Body of pancreas (tissue), 4 donors: Measurements from ENCODE around the gene CCL23. TPM values are rescaled to one million over a fixed set of nuclear protein-coding genes. Genes with fewer than 3 reads are reported as not detected.

Experiments
- ATAC-seq: fragments of 150-250 bp; one replicate; pipeline ENCODE4 v1.9.1; 2016
- DNase-seq, 4 donors: peaks; one replicate each; pipeline ENCODE4 v3.0.0-alpha.2; 2019
- H3K27ac ChIP-seq, 4 donors: fragments of 200-600 bp; sonication (generic); 1 replicate in 3 of 4; 2 replicates in 1 of 4; pipeline versions ENCODE4 v1.5.1 to v1.6.1; 2016 to 2019; ENCODE audit warnings: mild to moderate bottlenecking in 1 of 4, mixed read lengths in 1 of 4, moderate library complexity in 1 of 4
- H3K27me3 ChIP-seq, 2 donors: fragments of 200-600 bp; sonication (generic); one replicate each; pipeline ENCODE4 v1.6.0; 2016; ENCODE audit warnings: mild to moderate bottlenecking in 1 of 2
- H3K36me3 ChIP-seq, 2 donors: fragments of 200-600 bp; sonication (generic); replicated peaks in 1 of 2; 2 replicates each; pipeline ENCODE4 v1.5.1; 2016; ENCODE audit warnings: low read depth in 2 of 2; ENCODE audit not compliant: insufficient read depth in 1 of 2
- H3K4me1 ChIP-seq: fragments of 200-600 bp; sonication (generic); one replicate; pipeline ENCODE4 v1.6.0; 2016
- H3K4me3 ChIP-seq, 2 donors: fragments of 200-600 bp; sonication (generic); 1 replicate in 1 of 2; 2 replicates in 1 of 2; pipeline ENCODE4 v1.5.1; 2016 to 2019
- H3K9me3 ChIP-seq, 3 donors: fragments of 200-600 bp; sonication (generic); 1 replicate in 2 of 3; 2 replicates in 1 of 3; pipeline ENCODE4 v1.5.1; 2016
- POLR2A ChIP-seq, 3 donors: fragments of 450-650 bp; IDR thresholded peaks; one replicate each; pipeline ENCODE4 v1.6.1; 2016; ENCODE audit warnings: antibody characterized with exemption in 3 of 3, mild to moderate bottlenecking in 2 of 3
- WGBS, 2 donors: methylation state at CpG; one replicate each; pipeline ENCODE4 v1.1.5; 2017; 5-methylcytosine and 5-hydroxymethylcytosine counted together
- intact Hi-C: fragments of 100-400 bp; cut with DNase I; formaldehyde crosslinking; loops from one replicate; pipeline ENCODE4 v1.15.1; 2023
- total RNA-seq, 2 donors: library from RNA; depleted of rRNA; stranded (reverse); fragments of >200 nt; gene quantifications; one replicate each; pipeline ENCODE4 v1.1.0, GENCODE V29; 2016
- TF ChIP-seq, protein P1 (sequence below), 7 experiments: fragments of 450-650 bp in 4 of 7; fragments of 200-600 bp in 3 of 7; sonication (generic) in 3 of 7; IDR thresholded peaks; one replicate each; pipeline ENCODE4 v1.5.1; 2016 to 2019; ENCODE audit warnings: antibody characterized with exemption in 7 of 7

CCL23 gene
- total RNA-seq, 2 donors from 2014 or later: 2.6 TPM; not detected in 1

DNA sequence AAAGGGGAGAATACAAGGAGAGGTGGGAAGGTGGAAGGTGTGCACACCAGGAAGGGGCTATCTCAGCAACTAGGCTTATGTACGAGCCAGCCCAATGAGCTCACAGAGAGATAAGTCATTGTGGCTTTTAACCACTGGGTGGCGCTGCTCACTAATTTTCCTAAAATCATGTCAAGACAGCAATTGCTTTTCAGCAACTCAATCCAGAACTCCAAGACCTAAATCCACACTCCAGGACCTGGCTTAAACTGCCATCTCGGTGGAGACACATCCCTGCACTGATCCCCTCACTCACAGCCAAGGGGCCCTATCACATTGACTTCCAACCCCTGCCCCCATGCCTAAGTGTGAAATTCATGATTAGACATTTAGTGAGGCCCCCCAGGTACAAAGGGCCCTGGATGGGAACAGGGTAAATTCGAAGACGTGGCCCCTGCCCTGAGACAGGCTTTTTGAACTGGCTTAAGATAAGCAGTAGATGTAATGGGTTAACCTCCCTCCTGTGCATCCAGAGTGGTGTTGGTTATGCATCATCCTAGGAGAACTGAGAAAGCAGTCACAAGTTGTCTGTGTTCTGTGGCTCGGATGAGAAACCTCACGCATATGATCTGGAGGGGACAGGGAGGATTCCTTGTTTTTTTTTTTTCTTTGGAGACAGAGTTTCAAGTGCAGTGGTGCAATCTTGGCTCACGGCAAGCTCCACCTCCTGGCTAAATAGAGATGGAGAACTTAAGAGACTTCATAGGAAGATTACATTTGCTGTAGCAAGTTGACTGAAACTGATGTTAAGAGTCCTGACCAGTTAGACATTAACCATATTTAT, 48.0 kb downstream of the CCL23 start:
- intact Hi-C loops: loop anchor here (5.0 to 10.0 kb wide), 2 partner anchors 95 to 178 kb away; partner anchors contain the start of gene CCL18
- no peak overlapping the region for H3K27ac ChIP-seq
- TF ChIP-seq POLR2A (IDR thresholded peaks at IDR 0.05): no peak
- TF ChIP-seq, protein P1, sequence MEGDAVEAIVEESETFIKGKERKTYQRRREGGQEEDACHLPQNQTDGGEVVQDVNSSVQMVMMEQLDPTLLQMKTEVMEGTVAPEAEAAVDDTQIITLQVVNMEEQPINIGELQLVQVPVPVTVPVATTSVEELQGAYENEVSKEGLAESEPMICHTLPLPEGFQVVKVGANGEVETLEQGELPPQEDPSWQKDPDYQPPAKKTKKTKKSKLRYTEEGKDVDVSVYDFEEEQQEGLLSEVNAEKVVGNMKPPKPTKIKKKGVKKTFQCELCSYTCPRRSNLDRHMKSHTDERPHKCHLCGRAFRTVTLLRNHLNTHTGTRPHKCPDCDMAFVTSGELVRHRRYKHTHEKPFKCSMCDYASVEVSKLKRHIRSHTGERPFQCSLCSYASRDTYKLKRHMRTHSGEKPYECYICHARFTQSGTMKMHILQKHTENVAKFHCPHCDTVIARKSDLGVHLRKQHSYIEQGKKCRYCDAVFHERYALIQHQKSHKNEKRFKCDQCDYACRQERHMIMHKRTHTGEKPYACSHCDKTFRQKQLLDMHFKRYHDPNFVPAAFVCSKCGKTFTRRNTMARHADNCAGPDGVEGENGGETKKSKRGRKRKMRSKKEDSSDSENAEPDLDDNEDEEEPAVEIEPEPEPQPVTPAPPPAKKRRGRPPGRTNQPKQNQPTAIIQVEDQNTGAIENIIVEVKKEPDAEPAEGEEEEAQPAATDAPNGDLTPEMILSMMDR (IDR thresholded peaks at IDR 0.05): peak; percentile 77 to 92 (median 88)
- H3K4me1 ChIP-seq: peaks cover 15% of the 10 kb centered on the region
- WGBS, 2 donors: 16 to 20% methylated on average over 8 of the region's 8 CpGs
- H3K27me3 ChIP-seq: no peaks in the 10 kb centered on the region
- no peak overlapping the region for H3K4me3 ChIP-seq
- H3K36me3 ChIP-seq: no peaks in the 10 kb centered on the region
- DNase-seq (peak; percentile 82 to 87 (median 86)), ATAC-seq (peak; percentile 66)
- H3K9me3 ChIP-seq: no peaks in the 10 kb centered on the region

DNA sequence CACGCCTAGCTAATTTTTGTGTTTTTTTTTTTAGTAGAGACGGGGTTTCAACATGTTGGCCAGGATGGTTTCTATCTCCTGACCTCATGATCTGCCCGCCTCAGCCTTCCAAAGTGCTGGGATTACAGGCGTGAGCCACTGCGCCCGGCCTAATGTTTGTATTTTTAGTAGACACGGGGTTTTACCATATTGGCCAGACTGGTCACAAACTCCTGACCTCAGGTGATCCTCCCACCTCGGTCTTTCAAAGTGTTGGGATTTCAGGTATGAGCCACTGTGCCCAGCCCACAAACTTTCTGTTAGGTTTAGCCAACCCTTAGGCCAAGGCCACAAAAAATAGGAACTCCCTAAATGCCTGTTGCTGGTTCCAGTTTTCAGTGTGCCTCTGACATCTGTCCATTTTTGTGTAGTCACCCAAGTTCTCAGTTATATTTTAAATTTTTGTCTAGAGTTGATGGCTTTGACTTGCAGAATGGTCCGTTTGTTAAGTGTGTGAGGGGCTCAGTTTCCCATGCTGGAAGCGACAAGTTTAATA, 49.2 kb downstream of the CCL23 start:
- intact Hi-C loops: loop anchor here (5.0 kb wide), 1 partner anchor 179 kb away; no protein-coding TSS in a partner anchor
- H3K9me3 ChIP-seq: no peaks in the 10 kb centered on the region

DNA sequence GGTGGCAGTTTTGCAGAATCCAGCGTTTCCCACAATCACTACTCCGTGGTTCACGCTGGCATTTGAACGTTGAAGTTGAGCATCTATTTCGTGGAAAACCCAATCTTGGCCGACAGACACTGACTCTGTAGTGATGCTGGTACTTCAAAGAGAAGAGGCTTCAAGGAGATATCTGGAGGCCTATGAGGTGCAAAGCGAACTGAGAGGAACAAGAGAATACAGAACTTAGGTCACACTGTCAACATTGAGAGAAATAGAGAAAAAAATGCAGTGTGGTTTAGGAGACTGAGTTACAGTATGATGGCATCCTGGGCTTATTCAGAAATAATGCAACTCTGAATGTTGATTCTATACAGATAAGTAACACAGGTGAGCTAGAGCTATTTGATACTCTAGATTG, 52.5 kb downstream of the CCL23 start:
- Histone ChIP-seq H3K9me3 (no peaks in the 10 kb centered on the region), H3K4me3 (no peak overlapping the region), H3K27me3 (peaks cover 0 to 5% of the 10 kb centered on the region in 2 donors), H3K4me1 (no peaks in the 10 kb centered on the region), H3K27ac (no peak overlapping the region), H3K36me3 (no peaks in the 10 kb centered on the region)
- no peak for TF ChIP-seq POLR2A (IDR thresholded peaks at IDR 0.05)
- TF ChIP-seq, protein P1 (IDR thresholded peaks at IDR 0.05): no peak
- WGBS, 2 donors: 86 to 91% methylated on average over 7 of the region's 7 CpGs
- ATAC-seq (no peak), DNase-seq (no peak)
- intact Hi-C loops: loop anchor here (5.0 kb wide), 1 partner anchor 182 kb away; no protein-coding TSS in a partner anchor

More for the DNA sequence above, 49.2 kb downstream of the CCL23 start:
- Histone ChIP-seq H3K27me3 (no peaks in the 10 kb centered on the region), H3K4me1 (peaks cover 10% of the 10 kb centered on the region), H3K4me3 (no peak overlapping the region), H3K36me3 (no peaks in the 10 kb centered on the region), H3K27ac (no peak overlapping the region)
- TF ChIP-seq, protein P1 (IDR thresholded peaks at IDR 0.05): no peak
- no peak for TF ChIP-seq POLR2A (IDR thresholded peaks at IDR 0.05)
- no peak for ATAC-seq
- no peak for DNase-seq
- WGBS, 2 donors: 49 to 52% methylated on average over 4 to 10 of the region's 10 CpGs

DNA sequence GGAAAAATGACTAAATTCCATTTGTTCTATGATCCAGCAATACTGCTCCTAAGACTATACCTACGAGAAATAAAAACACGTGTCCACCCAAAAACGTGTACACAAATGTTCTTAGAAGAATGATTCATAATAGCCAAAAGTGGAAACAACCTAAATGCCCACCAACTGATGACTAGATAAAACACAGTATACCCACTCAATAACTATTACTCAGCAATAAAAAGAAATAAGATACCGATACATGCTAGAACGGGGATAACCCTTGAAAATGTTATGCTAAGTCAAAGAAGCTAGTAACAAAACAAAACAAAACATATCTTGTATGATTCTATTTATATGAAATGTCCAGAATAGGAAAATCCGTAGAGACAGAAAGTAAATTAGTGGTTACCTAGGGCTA, 54.1 kb downstream of the CCL23 start:
- no peak overlapping the region for H3K4me3 ChIP-seq
- ATAC-seq: no peak
- peaks cover 0 to 5% of the 10 kb centered on the region in 2 donors for H3K27me3 ChIP-seq
- TF ChIP-seq, protein P1 (IDR thresholded peaks at IDR 0.05): no peak
- TF ChIP-seq POLR2A (IDR thresholded peaks at IDR 0.05): no peak
- no peak for DNase-seq
- intact Hi-C loops: no loop called here
- H3K27ac ChIP-seq: no peak overlapping the region
- no peaks in the 10 kb centered on the region for H3K9me3 ChIP-seq
- WGBS, 2 donors: 61 to 67% methylated on average over 6 of the region's 6 CpGs
- H3K36me3 ChIP-seq: no peaks in the 10 kb centered on the region
- H3K4me1 ChIP-seq: no peaks in the 10 kb centered on the region

Other genes starting within 250 kb of the CCL23 start
- gene MMP28, start 222.3 kb downstream of the CCL23 start, total RNA-seq: 10 to 100 TPM in 1 of 2 donors, 1 to 10 TPM in 1; 8.3 to 15.2 TPM
- 10 to 100 TPM; 47.7 to 51.1 TPM for gene TAF15, start 208.5 kb downstream of the CCL23 start, total RNA-seq
- gene HEATR9, start 149.1 kb downstream of the CCL23 start, total RNA-seq: not detected
- gene CCL5, start 137.6 kb downstream of the CCL23 start, total RNA-seq: 1 to 10 TPM in 1 of 2 donors, under 1 TPM in 1; 0.66 to 4.9 TPM
- gene RDM1, start 87.2 kb downstream of the CCL23 start, total RNA-seq: not detected
- gene LYZL6, start 74.3 kb downstream of the CCL23 start, total RNA-seq: not detected
- under 1 TPM in 1 of 2 donors, not detected in 1; 0.78 TPM for gene CCL16, start 36.5 kb downstream of the CCL23 start, total RNA-seq
- gene CCL14, start 31.2 kb downstream of the CCL23 start, total RNA-seq: 1 to 10 TPM; 6.0 to 9.9 TPM
- gene CCL15, start 16.4 kb downstream of the CCL23 start, total RNA-seq: 1 to 10 TPM in 1 of 2 donors, not detected in 1; 1.0 TPM
- gene CCL18, start 46.3 kb upstream of the CCL23 start, total RNA-seq: not detected
- not detected for gene CCL3, start 72.2 kb upstream of the CCL23 start, total RNA-seq
- not detected for gene CCL4, start 85.9 kb upstream of the CCL23 start, total RNA-seq
- gene TBC1D3B, start 158.7 kb upstream of the CCL23 start, total RNA-seq: not detected
- 1 to 10 TPM in 1 of 2 donors, not detected in 1; 2.1 TPM for gene CCL3L1, start 178.8 kb upstream of the CCL23 start, total RNA-seq
- gene CCL4L2, start 193.1 kb upstream of the CCL23 start, total RNA-seq: not detected
- not detected for gene TBC1D3I, start 246.6 kb upstream of the CCL23 start, total RNA-seq